HEK293 (cell line): Measurements from ENCODE around the gene EFCAB14.

ENCODE experiments used
- ATF2 ChIP-seq: fragments of 450-650 bp; formaldehyde crosslinking; IDR thresholded peaks from 2 replicates; pipeline ENCODE4 v1.5.1; 2016; ENCODE audit warnings: missing biosample characterization, missing genetic modification characterization, low read depth
- CTCF ChIP-seq: fragments of 450-650 bp; formaldehyde crosslinking; IDR thresholded peaks from 2 replicates; pipeline ENCODE4 v1.5.1; 2016; ENCODE audit warnings: missing biosample characterization, missing genetic modification characterization
- HOXA7 ChIP-seq: sonication (generic); formaldehyde crosslinking; IDR thresholded peaks from 2 replicates; pipeline ENCODE4 v1.8.1; 2022; ENCODE audit warnings: missing genetic modification reagents, borderline replicate concordance
- REST ChIP-seq: fragments of 450-650 bp; formaldehyde crosslinking; IDR thresholded peaks from 2 replicates; pipeline ENCODE4 v1.5.1; 2016; ENCODE audit warnings: missing biosample characterization, missing genetic modification characterization
- SETDB1 ChIP-seq: IDR thresholded peaks from one replicate; pipeline ENCODE4 v1.6.1; 2017; ENCODE audit warnings: mild to moderate bottlenecking, low read length, moderate library complexity, mixed read lengths; ENCODE audit not compliant: insufficient read length
- ZEB2 ChIP-seq: fragments of 450-650 bp; formaldehyde crosslinking; IDR thresholded peaks from 2 replicates; pipeline ENCODE4 v1.5.1; 2016; ENCODE audit warnings: missing biosample characterization, missing genetic modification characterization
- ZFP3 ChIP-seq: fragments of 450-650 bp; formaldehyde crosslinking; IDR thresholded peaks from 2 replicates; pipeline ENCODE4 v1.5.1; 2016; ENCODE audit warnings: low read depth, missing biosample characterization, missing genetic modification characterization
- ZFP41 ChIP-seq: fragments of 450-650 bp; formaldehyde crosslinking; IDR thresholded peaks from 2 replicates; pipeline ENCODE4 v1.5.1; 2016; ENCODE audit warnings: missing biosample characterization, missing genetic modification characterization, borderline replicate concordance
- ZNF10 ChIP-seq: fragments of 450-650 bp; formaldehyde crosslinking; IDR thresholded peaks from 2 replicates; pipeline ENCODE4 v1.5.1; 2017; ENCODE audit warnings: missing biosample characterization, missing genetic modification characterization
- ZNF138 ChIP-seq: fragments of 450-650 bp; formaldehyde crosslinking; IDR thresholded peaks from 2 replicates; pipeline ENCODE4 v1.5.1; 2016; ENCODE audit warnings: missing biosample characterization, missing genetic modification characterization, borderline replicate concordance
- ZNF548 ChIP-seq: fragments of 450-650 bp; formaldehyde crosslinking; IDR thresholded peaks from 2 replicates; pipeline ENCODE4 v1.5.1; 2016; ENCODE audit warnings: missing biosample characterization, missing genetic modification characterization
- ZNF571 ChIP-seq: fragments of 450-650 bp; formaldehyde crosslinking; IDR thresholded peaks from 2 replicates; pipeline ENCODE4 v1.5.0; 2017; ENCODE audit warnings: missing biosample characterization, missing genetic modification characterization

GRCh38 chr1:46749921-46750404 is 31.0 kb upstream of the EFCAB14 start:
- TF ChIP-seq CTCF (tag by site-specific recombination) = no peak
- TF ChIP-seq ZNF10 (tag by site-specific recombination) = no peak
- no peak for TF ChIP-seq SETDB1
- no peak for TF ChIP-seq ZFP41 (tag by site-specific recombination)
- TF ChIP-seq ZNF138 (tag by site-specific recombination) = no peak
- TF ChIP-seq ZFP3 = no peak
- TF ChIP-seq REST (tag by site-specific recombination) = no peak
- no peak for TF ChIP-seq ZNF571 (tag by site-specific recombination)
- no peak for TF ChIP-seq ZNF548
- no peak for TF ChIP-seq ATF2 (tag by site-specific recombination)
- TF ChIP-seq ZEB2 (tag by site-specific recombination) = no peak
- TF ChIP-seq HOXA7 = no peak
